Left hindlimb (tissue), 1 donor: ENCODE measurements around the gene OR10AD1.
"Not testable (repeated sequence)": the region's sequence is repeated elsewhere in the genome, so short reads cannot be mapped to it uniquely, and the experiment has no call there.

Experiments
- DNase-seq: peaks from one replicate; pipeline ENCODE4 v3.0.0-alpha.2; 2018

The OR10AD1 gene

GRCh38 chr12:48157889-48158370 lies 45.2 kb downstream of the OR10AD1 start:
- no peak for DNase-seq

DNA sequence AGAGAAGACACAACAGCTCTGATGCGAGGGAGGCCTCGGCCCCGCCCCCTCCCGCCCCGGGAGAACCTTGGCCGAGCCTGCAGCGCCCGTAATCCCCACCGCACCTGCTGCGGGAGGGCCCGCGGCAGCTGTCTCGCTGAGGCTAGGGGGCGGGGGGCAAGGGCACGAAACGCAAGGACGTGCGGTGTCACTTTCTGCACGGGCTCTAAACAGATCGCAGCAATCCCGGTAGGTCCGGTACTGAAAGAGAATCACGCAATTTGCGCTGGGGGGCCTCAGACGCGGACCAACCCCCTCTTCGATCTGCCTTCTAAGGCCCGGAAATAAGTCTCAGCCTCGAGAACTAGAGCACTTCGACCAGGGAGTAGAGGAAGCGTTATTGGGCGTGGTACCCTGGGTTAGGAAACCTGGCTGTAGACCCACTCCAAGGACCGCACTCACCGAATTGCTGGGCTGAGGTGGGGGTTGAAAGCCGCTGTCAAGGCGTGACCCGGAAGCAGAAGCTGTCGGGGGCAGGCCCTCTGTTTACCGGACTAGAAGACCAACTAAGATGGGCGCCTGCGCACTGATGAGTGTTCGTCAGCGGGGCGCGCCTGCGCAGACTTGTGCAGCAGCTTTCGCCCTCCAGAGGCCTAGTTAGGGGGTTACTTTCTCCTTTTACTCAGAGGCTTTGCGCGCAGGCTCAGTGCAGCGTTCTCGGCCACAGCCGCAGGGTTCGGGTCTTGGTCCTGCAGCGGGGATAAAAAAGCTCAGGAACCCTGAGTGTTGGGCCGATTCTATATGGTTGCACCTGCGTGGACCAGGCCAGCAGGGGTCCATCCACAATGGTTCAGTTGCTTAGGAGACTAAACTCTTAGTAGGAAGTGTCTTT lies 45.8 kb downstream of the OR10AD1 start, which contains the start of gene ASB8:
Gene ASB8 (minus strand): TSS at position 498 of the 871 bp plus-strand sequence. CDS start 4,019 bp downstream, outside the sequence.
- DNase-seq = peak; percentile 98

- no peak for DNase-seq
Observed at GRCh38 chr12:48156652-48157017, 46.5 kb downstream of the OR10AD1 start.

DNA sequence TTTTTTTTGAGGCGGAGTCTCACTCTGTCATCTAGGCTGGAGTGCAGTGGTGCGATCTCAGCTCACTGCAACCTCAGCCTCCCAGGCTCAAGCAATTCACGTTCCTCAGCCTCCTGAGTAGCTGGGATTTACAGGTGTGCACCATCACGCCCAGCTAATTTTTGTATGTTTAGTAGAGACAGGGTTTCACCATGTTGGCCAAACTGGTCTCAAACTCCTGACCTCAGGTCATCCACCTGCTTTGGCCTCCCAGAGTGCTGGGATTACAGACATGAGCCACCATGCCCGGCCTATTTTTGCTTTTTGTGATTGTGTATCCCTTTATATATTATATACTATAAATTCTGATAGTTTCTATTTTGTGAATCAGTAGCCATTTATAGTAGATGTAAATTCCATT lies 47.3 kb downstream of the OR10AD1 start:
- DNase-seq = not testable (repeated sequence)
